Stimulated activated CD4-positive, alpha-beta T cell treated with anti-CD3 and anti-CD28 coated beads, Interleukin-1b, Interleukin-23, amount 100 ng/mL, for 24 hours (primary cell): ENCODE data around the gene PRKAG1.

ENCODE experiments used
- DNase-seq, 4 experiments: peaks; one replicate each; pipeline ENCODE4 v3.0.0-alpha.2; 2020; ENCODE audit warnings: low read depth in 4 of 4, low spot score in 1 of 4

The PRKAG1 gene

GRCh38 chr12:48985901-48986300 is 32.7 kb downstream of the PRKAG1 start:
- no peak for DNase-seq

GRCh38 chr12:48985475-48985897 is 33.1 kb downstream of the PRKAG1 start:
- DNase-seq, result no peak

GRCh38 chr12:48982397-48983080 is 36.0 kb downstream of the PRKAG1 start:
- no peak for DNase-seq

GRCh38 chr12:48981757-48982157 is 36.8 kb downstream of the PRKAG1 start:
- no peak for DNase-seq

- no peak for DNase-seq
These were observed 37.4 kb downstream of the PRKAG1 start for GRCh38 chr12:48980953-48981756.

GRCh38 chr12:48980389-48980952 is 38.1 kb downstream of the PRKAG1 start:
- DNase-seq, result no peak

- no peak for DNase-seq
These were observed 38.8 kb downstream of the PRKAG1 start for GRCh38 chr12:48979602-48980388.

- DNase-seq, result no peak
These were observed 39.6 kb downstream of the PRKAG1 start for GRCh38 chr12:48978741-48979601.

- no peak for DNase-seq
These were observed 40.3 kb downstream of the PRKAG1 start, which contains the start of gene WNT1 for GRCh38 chr12:48978291-48978740. TSS of gene WNT1 (plus strand) at chr12:48978322. CDS start at chr12:48978651, 329 bp downstream.

GRCh38 chr12:48977290-48978281 is 41.0 kb downstream of the PRKAG1 start:
- peak; percentile 65 to 76 (median 71) for DNase-seq

GRCh38 chr12:48973941-48974673 is 44.5 kb downstream of the PRKAG1 start:
- no peak for DNase-seq

GRCh38 chr12:48973531-48973930 is 45.0 kb downstream of the PRKAG1 start:
- DNase-seq, result no peak

GRCh38 chr12:48972952-48973483 is 45.6 kb downstream of the PRKAG1 start:
- DNase-seq, result no peak

- DNase-seq, result no peak
These were observed 46.2 kb downstream of the PRKAG1 start for GRCh38 chr12:48972213-48972951.

- no peak for DNase-seq
These were observed 47.8 kb downstream of the PRKAG1 start for GRCh38 chr12:48970702-48971334.

GRCh38 chr12:48969833-48970701 is 48.5 kb downstream of the PRKAG1 start:
- DNase-seq, result no peak
